ENCODE data around the gene S100A2.

DNA sequence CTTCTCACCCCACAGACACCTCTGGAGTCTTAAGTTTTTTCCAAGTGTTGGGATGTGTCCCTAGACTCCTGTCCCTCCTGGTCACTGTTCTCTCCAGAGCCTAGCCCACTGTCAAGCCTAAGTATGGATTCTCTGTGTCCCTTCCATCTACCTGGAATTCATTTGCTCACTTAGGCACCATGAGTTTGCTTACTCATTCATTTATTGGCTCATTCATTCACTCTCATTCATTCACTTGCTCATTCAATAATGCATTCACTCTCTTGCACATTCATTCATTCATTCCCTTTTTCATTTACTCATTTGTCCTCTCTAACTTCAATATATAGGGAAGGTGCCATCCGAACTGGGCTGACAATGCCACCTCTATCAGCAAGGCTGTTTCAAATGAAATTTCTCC is 45.7 kb upstream of the S100A2 start:
- TF ChIP-seq EZH2 (IDR thresholded peaks at IDR 0.05; ENCODE audit: insufficient read depth, poor library complexity, severe bottlenecking), result no peak
- TF ChIP-seq EZH2phosphoT487 (IDR thresholded peaks at IDR 0.05; ENCODE audit: insufficient read depth, low read depth), result no peak
